GM10266 (cell line): ENCODE measurements around the gene CCBE1.

Experiments used
- DNase-seq: peaks from one replicate; pipeline ENCODE4 v3.0.0; 2012; ENCODE audit errors: extremely low spot score
- CTCF ChIP-seq: IDR thresholded peaks from 2 replicates; pipeline ENCODE4 v1.5.1; 2012; ENCODE audit warnings: mild to moderate bottlenecking, low read depth; ENCODE audit not compliant: control insufficient read depth, insufficient read depth; ENCODE audit errors: missing control alignments

Gene CCBE1

GRCh38 chr18:59423259-59423658, 274.0 kb downstream of the CCBE1 start:
- TF ChIP-seq CTCF = no peak
- no peak for DNase-seq

- TF ChIP-seq CTCF = no peak
- no peak for DNase-seq
Observed at GRCh38 chr18:59420244-59420643, 277.0 kb downstream of the CCBE1 start.

GRCh38 chr18:59419386-59419785, 277.8 kb downstream of the CCBE1 start:
- TF ChIP-seq CTCF = no peak

GRCh38 chr18:59416818-59417217, 280.4 kb downstream of the CCBE1 start:
- DNase-seq = no peak
- TF ChIP-seq CTCF = no peak

More at GRCh38 chr18:59419386-59419785, 277.8 kb downstream of the CCBE1 start:
- no peak for DNase-seq

- TF ChIP-seq CTCF = no peak
Observed at GRCh38 chr18:59414111-59414653, 283.0 kb downstream of the CCBE1 start.

GRCh38 chr18:59402432-59403090, 294.7 kb downstream of the CCBE1 start:
- DNase-seq = peak; percentile 84
- peak; percentile 86 for TF ChIP-seq CTCF

More at GRCh38 chr18:59414111-59414653, 283.0 kb downstream of the CCBE1 start:
- DNase-seq = no peak

- TF ChIP-seq CTCF = no peak
- DNase-seq = no peak
Observed at GRCh38 chr18:59400407-59400806, 296.8 kb downstream of the CCBE1 start.
